ENCODE measurements around the gene HEPACAM.

- TF ChIP-seq CTCF (conservative IDR thresholded peaks at IDR 0.05; ENCODE audit: low read depth, low read length) = no peak
- no peak for TF ChIP-seq EZH2 (IDR thresholded peaks at IDR 0.05; ENCODE audit: low read length, unreplicated experiment)
- no peak for TF ChIP-seq EZH2phosphoT487 (IDR thresholded peaks at IDR 0.05; ENCODE audit: borderline replicate concordance, low read length)
Measured at GRCh38 chr11:124882339-124883071, 53.3 kb downstream of the HEPACAM start.

Measured in PC-3 (cell line).